Activated CD8-positive, alpha-beta memory T cell treated with anti-CD3 and anti-CD28 coated beads, Interleukin-2, amount 50 U/mL, for 48 hours (primary cell): ENCODE data around the gene KIAA0040.

Experiments
- DNase-seq: peaks from one replicate; pipeline ENCODE4 v3.0.0-alpha.2; 2020

Gene KIAA0040

GRCh38 chr1:175169286-175170018, 23.1 kb downstream of the KIAA0040 start:
- no peak for DNase-seq

- DNase-seq: no peak
These were observed 23.8 kb downstream of the KIAA0040 start for GRCh38 chr1:175168782-175169181.

DNA sequence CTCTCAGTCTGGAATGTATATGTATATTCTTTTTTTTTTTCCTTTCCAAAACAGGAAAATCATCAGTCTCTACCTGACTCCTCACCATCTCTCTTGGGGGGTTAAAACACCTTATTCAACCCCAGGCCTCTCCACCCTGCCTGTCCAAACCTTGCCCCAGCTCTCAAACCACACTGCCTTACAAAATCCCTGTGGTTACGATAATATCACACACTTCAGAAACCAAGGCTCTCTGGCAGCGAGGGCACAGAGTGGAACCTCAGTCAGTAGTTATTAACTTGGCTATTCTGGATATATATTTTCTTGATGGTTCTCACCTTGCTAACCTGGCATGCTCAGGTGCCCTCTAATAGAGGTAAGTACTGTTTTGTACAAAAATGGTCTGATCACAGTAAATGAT, 24.7 kb downstream of the KIAA0040 start:
- no peak for DNase-seq

GRCh38 chr1:175166746-175167145, 25.8 kb downstream of the KIAA0040 start:
- DNase-seq: no peak

- no peak for DNase-seq
These were observed 27.8 kb downstream of the KIAA0040 start for GRCh38 chr1:175164751-175165150.

- no peak for DNase-seq
These were observed 28.9 kb downstream of the KIAA0040 start for GRCh38 chr1:175163702-175164101.

- no peak for DNase-seq
These were observed 29.6 kb downstream of the KIAA0040 start for GRCh38 chr1:175162955-175163354.

DNA sequence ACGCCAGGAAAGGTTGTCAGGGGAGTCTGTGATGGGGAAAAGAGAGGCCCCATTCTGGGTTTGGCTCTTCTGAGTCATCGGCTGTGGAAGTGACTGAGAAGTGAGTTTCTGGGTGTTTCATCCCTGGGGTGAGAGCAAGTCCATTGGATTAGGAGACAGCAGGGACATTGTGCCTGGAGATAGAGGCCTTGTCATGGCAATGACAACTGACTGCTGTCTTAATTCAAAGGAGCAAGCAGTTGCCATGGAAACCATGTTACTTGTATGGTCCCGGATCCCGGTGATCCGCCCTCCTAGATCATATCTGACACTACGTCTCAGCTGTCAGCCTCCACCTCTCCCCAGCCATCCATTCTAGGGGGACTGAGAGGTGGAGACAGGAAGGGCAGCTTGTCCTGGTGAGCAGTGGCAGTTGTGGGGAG, 34.4 kb downstream of the KIAA0040 start:
- DNase-seq: no peak

- DNase-seq: no peak
These were observed 35.4 kb downstream of the KIAA0040 start for GRCh38 chr1:175157200-175157599.

DNA sequence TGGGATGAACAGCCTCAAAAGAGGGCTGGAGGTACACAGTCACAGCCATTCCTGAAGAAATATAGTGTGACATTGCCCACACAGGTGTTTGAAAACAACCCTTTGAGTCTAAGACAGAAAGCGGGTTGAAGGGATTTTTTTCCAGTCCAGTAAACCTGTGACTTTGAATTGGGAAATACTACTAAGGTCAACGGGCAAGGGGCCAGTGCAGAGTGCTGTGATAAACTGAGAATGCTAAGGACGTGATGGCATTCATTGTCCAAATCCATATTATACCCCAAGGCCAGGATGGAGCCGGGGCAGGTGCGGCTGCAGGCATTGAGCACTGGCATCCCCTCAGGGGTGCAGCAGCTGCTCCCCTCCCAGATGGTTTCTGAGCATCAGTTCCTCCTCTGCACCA, 36.6 kb downstream of the KIAA0040 start:
- DNase-seq: no peak

DNA sequence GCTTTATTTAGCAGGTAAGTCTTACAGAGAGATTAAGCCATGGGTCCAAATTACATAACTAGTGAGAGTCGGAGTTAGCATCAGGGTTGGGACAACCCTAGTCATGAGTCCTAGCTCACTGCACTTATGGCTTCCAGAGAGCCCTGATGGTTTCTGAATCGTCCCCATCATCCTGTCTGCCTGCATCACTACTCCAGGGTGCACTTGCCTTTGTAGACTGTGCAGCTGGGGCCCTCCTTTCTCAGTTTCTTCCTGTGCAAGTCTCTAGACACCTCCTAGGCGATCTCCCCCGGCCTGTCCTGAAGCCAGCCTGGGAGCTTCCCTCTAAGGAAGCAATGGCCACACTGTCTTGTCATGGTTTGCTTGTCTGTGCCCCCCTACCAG, 37.1 kb downstream of the KIAA0040 start:
- no peak for DNase-seq

DNA sequence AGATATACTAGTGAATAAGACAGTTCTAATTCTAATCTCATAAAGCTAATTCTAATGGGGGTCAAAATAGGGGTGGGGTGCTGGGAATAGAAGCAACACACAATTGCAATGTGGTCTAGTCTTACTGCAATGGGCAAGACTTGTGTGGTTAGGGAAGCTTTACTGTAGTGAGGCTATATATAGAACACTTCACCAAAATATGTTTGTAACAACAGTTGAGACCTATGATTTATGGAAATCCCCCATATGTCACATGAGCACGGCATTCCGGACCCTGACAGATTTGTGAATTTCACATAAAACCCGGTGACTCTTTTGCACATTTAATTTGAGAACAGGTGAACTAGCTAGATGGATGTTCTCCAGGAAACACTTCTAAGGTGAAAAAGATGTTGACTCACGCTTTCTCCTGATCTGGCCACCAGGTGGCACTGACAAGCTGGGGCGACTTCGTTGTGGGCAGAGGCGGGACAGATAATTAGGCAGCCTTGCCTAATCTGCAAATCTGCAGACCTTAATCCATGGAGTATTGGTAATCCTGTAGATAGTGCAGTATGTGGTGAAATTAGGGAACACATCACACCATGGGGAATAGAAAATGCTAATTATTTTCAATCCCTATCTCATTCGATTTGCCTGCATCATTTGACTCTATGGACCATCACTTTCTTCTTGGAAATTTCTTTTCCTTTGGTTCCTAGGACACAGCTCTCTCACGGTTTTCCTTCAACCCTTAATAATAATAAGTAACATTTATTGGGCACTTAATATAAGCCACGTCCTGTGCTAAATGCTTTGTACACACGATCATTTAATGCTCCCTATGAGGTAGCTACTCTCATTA, 37.7 kb downstream of the KIAA0040 start:
- DNase-seq: peak; percentile 86

DNA sequence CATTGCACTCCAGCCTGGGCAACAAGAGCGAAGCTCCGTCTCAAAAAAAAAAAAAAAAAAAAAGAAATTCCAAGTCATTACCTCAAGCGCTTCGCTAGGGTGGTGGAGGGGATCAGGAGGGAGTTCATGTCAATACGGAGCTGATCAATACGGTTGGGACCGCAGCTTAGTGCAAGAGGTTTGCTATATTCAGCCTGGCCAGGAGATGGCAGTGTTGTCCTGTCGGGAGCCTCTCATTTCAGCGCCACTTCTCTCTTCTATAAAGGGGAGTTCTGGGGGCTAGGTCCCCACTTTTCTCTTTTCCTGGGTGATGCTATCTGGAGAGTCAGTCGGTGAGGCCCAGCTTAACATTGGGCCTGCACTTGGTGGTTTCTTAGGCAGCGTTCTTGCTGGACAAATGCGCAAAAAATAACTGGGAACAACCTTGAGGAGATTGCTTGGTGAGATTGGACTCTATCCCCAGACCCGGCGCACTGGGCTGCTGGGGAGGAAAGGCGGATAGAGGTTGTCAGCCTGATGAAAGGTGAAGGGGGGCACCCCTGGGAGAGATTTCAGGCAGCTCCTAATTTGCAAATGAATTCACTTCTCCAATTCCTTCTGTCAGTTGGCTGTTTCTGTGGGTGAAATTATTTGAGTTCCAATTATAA, 40.4 kb downstream of the KIAA0040 start:
- DNase-seq: peak; percentile 87

DNA sequence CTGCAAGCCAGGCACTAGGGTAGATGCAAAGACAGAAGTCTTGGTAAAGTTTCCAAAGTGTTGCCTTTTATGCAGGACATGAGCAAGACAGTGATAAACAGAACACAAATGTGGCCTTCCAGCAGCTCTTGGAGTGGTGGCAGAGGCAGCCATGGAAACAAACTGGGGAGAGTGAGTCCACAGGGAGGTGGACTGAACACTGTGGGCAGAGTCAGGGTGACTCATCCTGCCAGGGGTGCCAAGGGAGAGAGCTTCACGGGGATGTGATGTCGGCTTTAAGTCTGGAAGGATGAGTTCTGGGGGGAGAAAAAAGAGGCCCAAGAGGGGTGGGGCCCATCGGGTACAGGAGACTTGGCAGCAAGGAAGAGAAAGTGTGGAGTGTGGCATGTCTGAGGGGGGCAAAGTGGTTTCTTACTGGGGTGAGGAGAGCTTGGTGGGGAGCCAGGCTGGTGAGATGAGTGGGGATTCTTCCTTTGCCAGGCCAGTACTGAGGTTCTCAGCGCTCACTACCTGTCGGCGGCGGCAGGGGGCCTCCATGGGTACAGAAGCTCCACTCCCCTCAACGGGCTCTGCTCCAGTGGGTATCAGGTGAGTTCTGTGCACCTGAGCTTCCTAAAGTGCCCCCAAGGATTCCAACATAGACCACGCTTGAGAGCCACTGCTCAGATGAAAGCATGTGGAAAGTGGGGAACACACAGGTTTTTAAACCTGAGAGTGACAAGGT, 41.8 kb downstream of the KIAA0040 start:
- DNase-seq: no peak

GRCh38 chr1:175148068-175148467, 44.5 kb downstream of the KIAA0040 start:
- no peak for DNase-seq

- no peak for DNase-seq
These were observed 45.0 kb downstream of the KIAA0040 start for GRCh38 chr1:175147569-175147968.

- peak; percentile 88 for DNase-seq
These were observed 45.9 kb downstream of the KIAA0040 start for GRCh38 chr1:175146529-175147213.

DNA sequence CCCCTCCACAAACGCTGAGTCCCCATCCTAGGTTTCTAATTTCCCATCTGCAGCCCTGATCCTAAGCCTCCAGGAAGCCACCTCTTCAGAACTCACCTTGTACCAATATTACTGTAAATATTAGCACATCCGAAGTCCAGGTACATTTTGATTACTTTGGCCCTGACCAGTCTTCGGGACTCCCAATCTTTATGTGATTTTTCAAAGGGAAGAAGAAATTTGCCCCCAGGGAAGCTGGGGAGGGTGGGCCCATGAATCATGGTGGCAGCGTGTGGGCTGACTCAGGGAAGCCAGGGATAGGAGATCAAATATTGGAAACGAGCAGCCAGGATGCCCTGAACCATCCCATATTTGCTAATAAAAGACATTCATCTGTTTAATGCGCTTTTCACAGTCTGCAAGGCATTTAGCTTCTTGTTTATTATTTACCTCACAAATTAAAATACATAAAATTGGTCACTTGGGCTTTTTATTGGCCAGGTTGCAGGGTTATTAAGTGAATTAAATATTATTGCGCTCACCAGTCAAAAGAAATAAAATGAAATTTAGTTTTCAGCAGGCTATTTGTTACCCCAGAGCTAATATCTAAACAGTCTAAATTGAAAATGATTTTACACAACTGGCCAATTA, 46.6 kb downstream of the KIAA0040 start:
- DNase-seq: no peak

GRCh38 chr1:175138579-175138978, 54.0 kb downstream of the KIAA0040 start:
- DNase-seq: no peak

DNA sequence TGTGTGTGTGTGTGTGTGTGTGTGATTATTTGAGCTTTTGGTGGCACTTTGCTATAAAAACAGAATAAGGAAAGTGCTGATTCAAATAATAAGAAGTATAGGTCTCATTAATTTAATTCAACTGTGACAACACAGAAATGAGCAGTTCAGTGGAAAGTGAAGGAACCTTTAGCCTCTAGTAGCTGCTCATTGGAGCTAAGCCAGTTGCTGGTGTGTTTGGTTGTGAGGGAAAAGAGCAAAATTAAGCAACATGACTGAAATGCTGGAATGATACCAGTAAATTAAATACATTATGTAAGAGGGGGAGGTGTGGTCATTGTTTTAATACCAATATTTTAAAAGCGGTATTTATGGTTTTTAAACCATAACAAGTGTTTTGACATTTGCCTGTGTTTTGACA, 55.2 kb downstream of the KIAA0040 start:
- DNase-seq: no peak

GRCh38 chr1:175136246-175136645, 56.3 kb downstream of the KIAA0040 start:
- no peak for DNase-seq

- no peak for DNase-seq
These were observed 58.1 kb downstream of the KIAA0040 start for GRCh38 chr1:175134500-175134899.
